ENCODE measurements around the gene AARS2.
"Not testable (repeated sequence)": the region's sequence is repeated elsewhere in the genome, so short reads cannot be mapped to it uniquely, and the experiment has no call there.

AARS2 gene

GRCh38 chr6:44315951-44316350 lies 2.8 kb upstream of the AARS2 start:
- Histone ChIP-seq H3K4me2 (ENCODE audit: low read length) (no peak overlapping the region), H3K4me1 (ENCODE audit: insufficient read depth, low read length, severe bottlenecking) (peaks cover 11% of the 10 kb centered on the region), H3K4me3 (ENCODE audit: low read depth, low read length, poor library complexity, severe bottlenecking) (no peak overlapping the region), H3K36me3 (ENCODE audit: insufficient read depth, low read length) (peaks cover 11% of the 10 kb centered on the region; the same call in 1 of the 2 replicates), H3K27me3 (ENCODE audit: insufficient read depth, low read length) (no peaks in the 10 kb centered on the region), H3K79me2 (ENCODE audit: insufficient read depth, low read length) (no peaks in the 10 kb centered on the region), H3K27ac (ENCODE audit: low read depth, low read length, poor library complexity, severe bottlenecking) (no peak overlapping the region), H2AFZ (ENCODE audit: low read length) (no peak overlapping the region), H3K9me3 (ENCODE audit: low read length) (no peaks in the 10 kb centered on the region), H3K9me2 (ENCODE audit: low read depth, low read length) (no peaks in the 10 kb centered on the region), H3F3A (ENCODE audit: insufficient read depth, low read length) (no peaks in the 10 kb centered on the region), H4K20me1 (ENCODE audit: insufficient read depth, low read length) (no peaks in the 10 kb centered on the region), H3K9ac (ENCODE audit: low read length) (no peak overlapping the region)
- no peak for TF ChIP-seq EZH2 (IDR thresholded peaks at IDR 0.05; ENCODE audit: borderline replicate concordance, low read length)
- TF ChIP-seq CTCF (IDR thresholded peaks at IDR 0.05; ENCODE audit: low read length): no peak

GRCh38 chr6:44315516-44315915 lies 2.4 kb upstream of the AARS2 start:
- Histone ChIP-seq H3K79me2 (ENCODE audit: insufficient read depth, low read length) (no peaks in the 10 kb centered on the region), H2AFZ (ENCODE audit: low read length) (no peak overlapping the region), H3K36me3 (ENCODE audit: insufficient read depth, low read length) (peaks cover 15% of the 10 kb centered on the region; the same call in 1 of the 2 replicates), H3F3A (ENCODE audit: insufficient read depth, low read length) (no peaks in the 10 kb centered on the region), H3K27ac (ENCODE audit: low read depth, low read length, poor library complexity, severe bottlenecking) (no peak overlapping the region), H3K4me2 (ENCODE audit: low read length) (no peak overlapping the region), H3K9ac (ENCODE audit: low read length) (no peak overlapping the region), H4K20me1 (ENCODE audit: insufficient read depth, low read length) (no peaks in the 10 kb centered on the region), H3K9me3 (ENCODE audit: low read length) (no peaks in the 10 kb centered on the region), H3K9me2 (ENCODE audit: low read depth, low read length) (no peaks in the 10 kb centered on the region), H3K4me1 (ENCODE audit: insufficient read depth, low read length, severe bottlenecking) (peaks cover 11% of the 10 kb centered on the region), H3K27me3 (ENCODE audit: insufficient read depth, low read length) (no peaks in the 10 kb centered on the region), H3K4me3 (ENCODE audit: low read depth, low read length, poor library complexity, severe bottlenecking) (no peak overlapping the region)
- TF ChIP-seq CTCF (IDR thresholded peaks at IDR 0.05; ENCODE audit: low read length) (no peak), EZH2 (IDR thresholded peaks at IDR 0.05; ENCODE audit: borderline replicate concordance, low read length) (no peak)

- H3K9me2 ChIP-seq (ENCODE audit: low read depth, low read length); H3K9ac ChIP-seq (ENCODE audit: low read length); H3K27me3 ChIP-seq (ENCODE audit: insufficient read depth, low read length); H3K9me3 ChIP-seq (ENCODE audit: low read length); H2AFZ ChIP-seq (ENCODE audit: low read length); H3K27ac ChIP-seq (ENCODE audit: low read depth, low read length, poor library complexity, severe bottlenecking); H3K4me3 ChIP-seq (ENCODE audit: low read depth, low read length, poor library complexity, severe bottlenecking); H3K4me2 ChIP-seq (ENCODE audit: low read length); H3F3A ChIP-seq (ENCODE audit: insufficient read depth, low read length); H3K79me2 ChIP-seq (ENCODE audit: insufficient read depth, low read length); H4K20me1 ChIP-seq (ENCODE audit: insufficient read depth, low read length): not testable (repeated sequence)
- H3K4me1 ChIP-seq (ENCODE audit: insufficient read depth, low read length, severe bottlenecking): peaks cover 11% of the 10 kb centered on the region
- peaks cover 24% of the 10 kb centered on the region; the same call in 1 of the 2 replicates for H3K36me3 ChIP-seq (ENCODE audit: insufficient read depth, low read length)
Observed at GRCh38 chr6:44314657-44315056, 1.5 kb upstream of the AARS2 start.

- Histone ChIP-seq H3F3A (ENCODE audit: insufficient read depth, low read length) (no peaks in the 10 kb centered on the region), H3K27ac (ENCODE audit: low read depth, low read length, poor library complexity, severe bottlenecking) (no peak overlapping the region), H3K4me1 (ENCODE audit: insufficient read depth, low read length, severe bottlenecking) (peaks cover 11% of the 10 kb centered on the region), H2AFZ (ENCODE audit: low read length) (no peak overlapping the region), H3K9me3 (ENCODE audit: low read length) (no peaks in the 10 kb centered on the region), H3K9me2 (ENCODE audit: low read depth, low read length) (no peaks in the 10 kb centered on the region), H4K20me1 (ENCODE audit: insufficient read depth, low read length) (no peaks in the 10 kb centered on the region), H3K4me2 (ENCODE audit: low read length) (peak overlapping the region; percentile 85), H3K27me3 (ENCODE audit: insufficient read depth, low read length) (no peaks in the 10 kb centered on the region), H3K36me3 (ENCODE audit: insufficient read depth, low read length) (peaks cover 43% of the 10 kb centered on the region; the same call in 1 of the 2 replicates), H3K9ac (ENCODE audit: low read length) (peak overlapping the region; percentile 82; the same call in 1 of the 2 replicates), H3K79me2 (ENCODE audit: insufficient read depth, low read length) (no peaks in the 10 kb centered on the region), H3K4me3 (ENCODE audit: low read depth, low read length, poor library complexity, severe bottlenecking) (peak overlapping the region; percentile 77)
- TF ChIP-seq EZH2 (IDR thresholded peaks at IDR 0.05; ENCODE audit: borderline replicate concordance, low read length) (no peak), CTCF (IDR thresholded peaks at IDR 0.05; ENCODE audit: low read length) (no peak)
Observed at GRCh38 chr6:44311767-44312166, 1.4 kb downstream of the AARS2 start.

Data from OCI-LY1 (cell line).